Hematopoietic multipotent progenitor cell treated with erythropoietin and hydrocortisone succinate and interleukin-3 and kit ligand, for 8 days (in vitro differentiated cells): Measurements from ENCODE around the gene UIMC1.
"Not testable (repeated sequence)": the region's sequence is repeated elsewhere in the genome, so short reads cannot be mapped to it uniquely, and the experiment has no call there.

ENCODE experiments used
- DNase-seq: peaks from one replicate; pipeline ENCODE4 v3.0.0-alpha.2; 2015

Gene UIMC1

DNA sequence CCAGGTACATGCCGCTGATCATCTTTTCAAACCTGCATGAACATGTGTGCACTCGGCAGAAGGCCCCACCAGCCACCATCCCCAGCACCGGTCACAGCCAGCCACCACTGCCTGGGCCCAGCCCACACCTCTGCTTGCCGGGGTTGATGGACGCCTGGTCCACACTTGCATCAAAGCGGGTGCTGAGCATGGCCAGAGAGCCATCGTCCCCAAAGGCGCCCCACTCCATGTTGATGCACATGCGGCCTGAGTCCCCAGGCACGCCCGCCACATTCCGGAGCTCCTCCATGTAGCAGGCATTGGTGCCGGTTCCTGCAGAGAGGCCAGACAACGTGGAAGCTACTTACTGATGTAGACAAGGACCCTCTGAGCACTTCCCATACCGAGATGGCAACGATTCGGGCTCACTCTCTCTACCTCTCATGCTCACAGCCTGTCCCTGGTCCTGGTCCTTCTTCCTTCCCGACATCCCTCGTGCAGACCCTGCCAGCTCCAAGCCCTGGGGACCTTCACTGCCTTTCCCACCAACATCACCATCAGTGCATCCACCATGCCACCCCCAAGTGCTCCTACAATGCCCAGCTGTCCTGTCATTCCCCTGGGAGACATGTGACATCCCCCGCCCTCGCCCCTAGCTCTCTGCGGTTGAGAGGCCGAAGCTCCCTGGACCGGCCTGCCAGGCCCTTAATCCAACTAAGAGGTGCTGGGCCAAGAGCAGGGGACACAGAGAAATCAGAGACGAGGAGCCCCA is 124.6 kb downstream of the UIMC1 start:
- no peak for DNase-seq

DNA sequence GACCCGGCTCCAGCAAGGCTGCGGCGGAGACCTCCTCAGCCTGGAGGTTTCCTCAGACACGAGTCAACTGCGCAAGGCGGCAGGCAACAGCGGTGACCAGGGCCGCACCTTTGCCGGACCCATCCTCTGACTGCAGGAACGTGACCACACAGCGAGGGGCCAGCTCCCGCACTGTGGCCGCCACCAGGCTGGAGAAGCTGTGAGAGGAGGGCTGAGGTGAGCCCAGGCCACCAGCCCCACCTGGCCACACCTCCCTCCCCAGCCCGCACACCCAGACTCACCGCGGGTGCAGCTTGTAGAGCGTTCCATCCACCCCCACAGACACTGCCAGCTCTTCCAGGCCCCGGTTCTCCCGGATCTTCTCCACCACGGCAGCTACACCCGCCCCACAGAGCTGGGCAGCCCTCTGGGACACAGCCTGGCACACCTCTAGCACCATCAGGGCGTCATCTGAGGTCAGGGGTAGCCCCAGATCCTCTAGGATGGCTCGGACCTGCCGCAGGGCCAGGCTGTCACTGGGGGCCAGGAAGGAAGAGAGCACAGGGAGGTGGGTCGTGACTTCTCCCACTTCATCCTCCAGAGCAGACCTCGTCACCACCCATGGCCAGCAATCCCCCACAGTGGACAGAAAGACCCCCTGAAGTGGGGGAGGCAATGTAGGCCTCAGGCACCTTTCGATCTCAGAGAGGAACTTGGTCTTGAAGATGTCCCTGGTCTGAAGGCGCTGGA is 125.4 kb downstream of the UIMC1 start:
- DNase-seq, result no peak

DNA sequence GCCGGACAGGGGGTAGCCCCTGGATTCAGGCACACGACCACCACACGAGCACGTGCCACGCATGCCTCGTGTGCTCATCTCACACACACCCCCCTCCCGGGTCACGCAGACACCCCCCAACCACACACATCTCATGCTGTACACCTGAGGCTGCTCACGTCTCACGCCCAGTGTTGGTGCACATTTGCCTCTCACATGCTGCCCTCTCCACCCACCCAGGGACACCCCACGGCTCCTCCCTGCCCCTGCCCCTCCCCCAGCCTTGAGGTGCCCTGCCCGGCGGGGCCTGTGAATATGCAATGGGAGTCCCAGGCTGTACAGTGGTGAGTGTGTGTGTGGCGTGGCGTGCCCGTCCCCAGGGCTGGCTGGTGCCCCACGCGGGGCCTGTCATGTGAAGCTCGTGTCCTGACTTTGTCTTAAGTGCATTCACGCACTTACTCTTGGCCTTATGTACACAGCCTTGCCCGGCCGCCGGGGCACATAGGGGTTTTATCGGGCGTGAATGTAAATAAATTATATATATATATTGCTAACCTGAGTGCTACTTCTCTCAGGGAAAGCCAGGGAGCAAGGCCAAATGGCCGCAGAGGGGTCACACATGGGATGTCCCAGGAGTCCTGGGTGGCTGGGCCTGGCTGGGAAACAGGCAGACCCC is 126.1 kb downstream of the UIMC1 start:
- no peak for DNase-seq

- DNase-seq, result no peak
These were observed 126.8 kb downstream of the UIMC1 start for GRCh38 chr5:176879663-176880361.

GRCh38 chr5:176878906-176879662 is 127.5 kb downstream of the UIMC1 start:
- no peak for DNase-seq

DNA sequence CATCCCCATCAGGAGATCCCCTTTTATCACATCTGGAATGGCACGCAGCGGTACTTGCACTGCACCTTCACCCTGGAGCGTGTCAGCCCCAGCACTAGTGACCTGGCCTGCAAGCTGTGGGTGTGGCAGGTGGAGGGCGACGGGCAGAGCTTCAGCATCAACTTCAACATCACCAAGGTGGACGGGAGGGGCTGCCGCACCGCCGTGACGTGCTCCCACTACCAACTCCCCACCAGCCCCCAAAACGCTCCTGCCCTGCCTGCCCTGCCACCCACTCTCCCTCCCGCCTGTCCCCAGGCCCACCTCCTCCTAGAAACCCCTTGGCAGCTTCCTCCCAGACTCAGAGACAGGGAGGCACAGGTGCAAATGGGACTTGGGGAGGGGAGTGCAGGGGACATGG is 128.1 kb downstream of the UIMC1 start:
- no peak for DNase-seq

GRCh38 chr5:176877793-176878331 is 128.7 kb downstream of the UIMC1 start:
- no peak for DNase-seq

- no peak for DNase-seq
These were observed 129.8 kb downstream of the UIMC1 start for GRCh38 chr5:176876506-176877431.

- no peak for DNase-seq
These were observed 130.6 kb downstream of the UIMC1 start for GRCh38 chr5:176875783-176876505.

GRCh38 chr5:176875014-176875550 is 131.5 kb downstream of the UIMC1 start:
- no peak for DNase-seq

- DNase-seq, result no peak
These were observed 132.3 kb downstream of the UIMC1 start for GRCh38 chr5:176874198-176874780.

- no peak for DNase-seq
These were observed 132.9 kb downstream of the UIMC1 start for GRCh38 chr5:176873541-176874172.

DNA sequence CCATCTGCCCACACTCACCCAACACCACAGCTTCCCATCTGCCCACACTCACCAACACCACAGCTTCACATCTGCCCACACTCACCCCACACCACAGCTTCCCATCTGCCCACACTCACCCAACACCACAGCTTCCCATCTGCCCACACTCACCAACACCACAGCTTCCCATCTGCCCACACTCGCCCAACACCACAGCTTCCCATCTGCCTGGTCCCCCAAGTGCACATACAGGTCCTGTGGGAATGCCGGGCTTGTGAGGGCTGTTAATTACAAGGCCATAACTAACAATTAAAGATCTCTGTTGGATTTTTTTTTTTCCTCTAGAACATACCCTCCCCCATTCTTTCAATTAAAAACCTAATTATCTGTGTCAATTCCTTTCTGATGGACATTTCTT is 133.6 kb downstream of the UIMC1 start:
- not testable (repeated sequence) for DNase-seq

GRCh38 chr5:176872586-176872985 is 134.0 kb downstream of the UIMC1 start:
- not testable (repeated sequence) for DNase-seq

GRCh38 chr5:176870644-176871043 is 135.9 kb downstream of the UIMC1 start:
- DNase-seq, result not testable (repeated sequence)

GRCh38 chr5:176870110-176870591 is 136.4 kb downstream of the UIMC1 start:
- DNase-seq, result peak; percentile 55

DNA sequence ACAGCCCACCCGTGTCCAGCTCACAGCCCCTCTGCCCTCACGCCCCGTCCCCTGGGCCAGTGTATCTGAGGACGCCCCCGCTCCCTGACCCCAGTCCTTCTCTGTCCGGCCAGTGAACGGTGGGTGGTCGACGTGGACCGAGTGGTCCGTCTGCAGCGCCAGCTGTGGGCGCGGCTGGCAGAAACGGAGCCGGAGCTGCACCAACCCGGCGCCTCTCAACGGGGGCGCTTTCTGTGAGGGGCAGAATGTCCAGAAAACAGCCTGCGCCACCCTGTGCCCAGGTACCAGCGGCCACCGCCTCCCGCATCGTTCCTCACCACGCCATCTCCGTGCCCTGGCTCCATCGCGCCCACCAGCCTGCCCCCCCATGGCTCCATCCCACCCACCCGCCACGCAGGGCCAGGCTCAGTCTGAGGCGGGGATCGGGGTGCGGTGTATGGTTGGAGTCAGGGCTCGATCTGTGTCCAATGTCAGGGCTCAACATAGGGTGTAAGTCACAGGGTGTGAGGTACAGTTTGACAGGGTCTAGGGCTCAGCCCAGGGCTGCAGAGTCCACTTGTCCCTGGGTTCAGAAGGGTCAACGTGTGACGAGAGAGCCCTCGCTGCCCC is 137.0 kb downstream of the UIMC1 start:
- no peak for DNase-seq

DNA sequence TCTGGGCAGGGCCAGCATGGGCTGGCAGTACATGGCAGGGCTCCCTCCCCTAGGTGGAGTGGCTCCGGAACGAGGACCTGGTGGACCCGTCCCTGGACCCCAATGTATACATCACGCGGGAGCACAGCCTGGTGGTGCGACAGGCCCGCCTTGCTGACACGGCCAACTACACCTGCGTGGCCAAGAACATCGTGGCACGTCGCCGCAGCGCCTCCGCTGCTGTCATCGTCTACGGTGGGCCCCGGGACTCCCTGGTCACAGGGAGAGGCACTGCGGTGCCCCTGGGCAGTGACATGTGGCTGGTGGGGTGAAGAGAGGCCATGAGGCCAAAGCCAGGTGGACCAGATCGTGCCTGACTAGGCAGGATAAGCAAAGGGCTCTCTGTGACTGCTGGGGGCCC is 137.8 kb downstream of the UIMC1 start:
- DNase-seq, result no peak

- DNase-seq, result no peak
These were observed 138.5 kb downstream of the UIMC1 start for GRCh38 chr5:176868126-176868525.
